Measurements from ENCODE around the gene EFCAB11. TPM values are rescaled to one million over a fixed set of nuclear protein-coding genes. Genes with fewer than 3 reads are reported as not detected.

Gene EFCAB11
- total RNA-seq, 1 donor from 2014 or later, result 20.8 TPM

DNA sequence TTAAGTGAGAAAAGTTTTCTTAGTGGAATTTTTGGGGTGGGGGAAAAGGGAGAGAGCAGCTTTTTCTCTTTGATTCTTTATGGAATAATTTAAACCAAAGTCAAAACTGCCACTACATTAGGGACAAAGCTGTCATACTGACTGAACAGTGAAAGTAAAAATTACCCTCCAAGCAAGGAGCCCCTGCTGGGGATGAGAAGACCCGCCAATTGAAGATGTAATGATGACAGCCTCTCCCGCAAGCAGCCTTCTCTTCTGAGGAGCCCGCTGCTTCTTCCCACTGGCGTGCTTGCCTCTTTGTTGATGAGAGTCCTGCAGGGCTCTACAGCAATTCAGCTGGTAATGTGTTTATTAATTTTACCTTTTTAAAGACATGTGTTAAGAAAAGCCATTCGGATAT lies 151.0 kb downstream of the EFCAB11 start:
- Mint-ChIP-seq H3K9me3 (ENCODE audit: low read depth) (no peaks in the 10 kb centered on the region), H3K4me3 (ENCODE audit: low read depth) (no peak overlapping the region), H3K36me3 (ENCODE audit: insufficient read depth) (no peaks in the 10 kb centered on the region), H3K27me3 (no peaks in the 10 kb centered on the region), H3K4me1 (ENCODE audit: low read depth) (no peaks in the 10 kb centered on the region), H3K27ac (no peak overlapping the region)
- DNase-seq (ENCODE audit: low spot score, unreplicated experiment), result no peak
- TF ChIP-seq CTCF (IDR thresholded peaks at IDR 0.05; ENCODE audit: unreplicated experiment), result no peak

GRCh38 chr14:89801136-89801535 lies 153.4 kb downstream of the EFCAB11 start:
- Mint-ChIP-seq H3K27me3 (no peaks in the 10 kb centered on the region), H3K4me1 (ENCODE audit: low read depth) (no peaks in the 10 kb centered on the region), H3K4me3 (ENCODE audit: low read depth) (no peak overlapping the region), H3K9me3 (ENCODE audit: low read depth) (no peaks in the 10 kb centered on the region), H3K36me3 (ENCODE audit: insufficient read depth) (peaks cover 2% of the 10 kb centered on the region), H3K27ac (no peak overlapping the region)
- DNase-seq (ENCODE audit: low spot score, unreplicated experiment), result no peak
- TF ChIP-seq CTCF (IDR thresholded peaks at IDR 0.05; ENCODE audit: unreplicated experiment), result no peak

GRCh38 chr14:89798212-89798773 lies 156.2 kb downstream of the EFCAB11 start:
- no peaks in the 10 kb centered on the region for H3K27me3 Mint-ChIP-seq
- H3K4me1 Mint-ChIP-seq (ENCODE audit: low read depth), result no peaks in the 10 kb centered on the region
- no peak overlapping the region for H3K4me3 Mint-ChIP-seq (ENCODE audit: low read depth)
- peaks cover 2% of the 10 kb centered on the region for H3K36me3 Mint-ChIP-seq (ENCODE audit: insufficient read depth)
- no peak overlapping the region for H3K27ac Mint-ChIP-seq
- H3K9me3 Mint-ChIP-seq (ENCODE audit: low read depth), result no peaks in the 10 kb centered on the region
- DNase-seq (ENCODE audit: low spot score, unreplicated experiment), result no peak
- no peak for TF ChIP-seq CTCF (IDR thresholded peaks at IDR 0.05; ENCODE audit: unreplicated experiment)

- Mint-ChIP-seq H3K4me1 (ENCODE audit: low read depth) (no peaks in the 10 kb centered on the region), H3K9me3 (ENCODE audit: low read depth) (no peaks in the 10 kb centered on the region), H3K27ac (no peak overlapping the region), H3K4me3 (ENCODE audit: low read depth) (no peak overlapping the region), H3K27me3 (no peaks in the 10 kb centered on the region), H3K36me3 (ENCODE audit: insufficient read depth) (peaks cover 2% of the 10 kb centered on the region)
- TF ChIP-seq CTCF (IDR thresholded peaks at IDR 0.05; ENCODE audit: unreplicated experiment), result no peak
- no peak for DNase-seq (ENCODE audit: low spot score, unreplicated experiment)
These were observed 157.4 kb downstream of the EFCAB11 start for GRCh38 chr14:89797148-89797547.

GRCh38 chr14:89794096-89794495 lies 160.4 kb downstream of the EFCAB11 start:
- no peaks in the 10 kb centered on the region for H3K9me3 Mint-ChIP-seq (ENCODE audit: low read depth)
- H3K36me3 Mint-ChIP-seq (ENCODE audit: insufficient read depth), result peaks cover 2% of the 10 kb centered on the region
- no peak for DNase-seq (ENCODE audit: low spot score, unreplicated experiment)
- no peak overlapping the region for H3K27ac Mint-ChIP-seq
- no peaks in the 10 kb centered on the region for H3K27me3 Mint-ChIP-seq
- no peak overlapping the region for H3K4me3 Mint-ChIP-seq (ENCODE audit: low read depth)
- H3K4me1 Mint-ChIP-seq (ENCODE audit: low read depth), result no peaks in the 10 kb centered on the region
- no peak for TF ChIP-seq CTCF (IDR thresholded peaks at IDR 0.05; ENCODE audit: unreplicated experiment)
